SK-N-MC (cell line): ENCODE results near the gene BSPRY.
"Not testable (repeated sequence)": the region's sequence is repeated elsewhere in the genome, so short reads cannot be mapped to it uniquely, and the experiment has no call there.

Experiments
- DNase-seq: peaks from one replicate; pipeline ENCODE4 v3.0.0-alpha.2; 2011; ENCODE audit warnings: low read depth, low spot score
- H3K27ac ChIP-seq: fragments of 200-600 bp; sonication (generic); 2 replicates; pipeline ENCODE4 v1.5.1; 2016; ENCODE audit warnings: mixed run types
- H3K36me3 ChIP-seq: fragments of 200-600 bp; sonication (generic); 2 replicates; pipeline ENCODE4 v1.6.1; 2017; ENCODE audit warnings: antibody characterized with exemption, low read length, mixed read lengths; ENCODE audit not compliant: insufficient read depth
- H3K4me3 ChIP-seq: fragments of 200-600 bp; sonication (generic); 2 replicates; pipeline ENCODE4 v1.5.1; 2016
- H3K9ac ChIP-seq: fragments of 200-600 bp; sonication (generic); 2 replicates; pipeline ENCODE4 v1.8.0; 2017; ENCODE audit warnings: mixed run types, mixed read lengths; ENCODE audit not compliant: insufficient read length
- H3K9me3 ChIP-seq: fragments of 200-600 bp; sonication (generic); 2 replicates; pipeline ENCODE4 v1.6.1; 2017; ENCODE audit warnings: low read depth, mild to moderate bottlenecking, antibody characterized with exemption, low read length, moderate library complexity, mixed read lengths
- EZH2 ChIP-seq: fragments of 200-600 bp; sonication (generic); IDR thresholded peaks from one replicate; pipeline ENCODE4 v1.6.1; 2017; ENCODE audit warnings: antibody characterized with exemption
- FOXP2 ChIP-seq: optimal IDR thresholded peaks from 2 replicates; pipeline ENCODE3; 2011; ENCODE audit warnings: mild to moderate bottlenecking, moderate library complexity; ENCODE audit not compliant: insufficient read depth; ENCODE audit errors: extremely low read length, control extremely low read depth
- POLR2AphosphoS5 ChIP-seq: IDR thresholded peaks from 2 replicates; pipeline ENCODE4 v1.6.1; 2012; ENCODE audit warnings: mild to moderate bottlenecking, low read depth, low read length, borderline replicate concordance

The BSPRY gene

GRCh38 chr9:113360242-113360842 is 11.0 kb downstream of the BSPRY start:
- Histone ChIP-seq H3K27ac (no peak overlapping the region), H3K9ac (no peak overlapping the region), H3K9me3 (no peaks in the 10 kb centered on the region), H3K36me3 (no peaks in the 10 kb centered on the region), H3K4me3 (no peak overlapping the region)
- DNase-seq, result no peak
- no peak for TF ChIP-seq EZH2

- Histone ChIP-seq H3K9ac (no peak overlapping the region), H3K4me3 (no peak overlapping the region), H3K9me3 (no peaks in the 10 kb centered on the region), H3K36me3 (no peaks in the 10 kb centered on the region), H3K27ac (no peak overlapping the region)
- no peak for DNase-seq
- TF ChIP-seq POLR2AphosphoS5, result no peak
- TF ChIP-seq EZH2, result no peak
- no peak for TF ChIP-seq FOXP2
Measured at GRCh38 chr9:113361304-113362018, 12.1 kb downstream of the BSPRY start.

- no peak for DNase-seq
- TF ChIP-seq POLR2AphosphoS5, result no peak
- Histone ChIP-seq H3K4me3 (no peak overlapping the region), H3K9ac (no peak overlapping the region), H3K27ac (no peak overlapping the region), H3K36me3 (no peaks in the 10 kb centered on the region), H3K9me3 (no peaks in the 10 kb centered on the region)
Measured at GRCh38 chr9:113363336-113363735, 14.0 kb downstream of the BSPRY start.

GRCh38 chr9:113364951-113365350 is 15.6 kb downstream of the BSPRY start:
- no peak for DNase-seq
- no peak for TF ChIP-seq FOXP2
- TF ChIP-seq EZH2, result no peak
- no peak for TF ChIP-seq POLR2AphosphoS5
- no peak overlapping the region for H3K27ac ChIP-seq
- no peaks in the 10 kb centered on the region for H3K9me3 ChIP-seq
- H3K36me3 ChIP-seq, result no peaks in the 10 kb centered on the region
- H3K4me3 ChIP-seq, result no peak overlapping the region
- no peak overlapping the region for H3K9ac ChIP-seq

GRCh38 chr9:113365652-113366051 is 16.3 kb downstream of the BSPRY start:
- not testable (repeated sequence) for H3K4me3 ChIP-seq, H3K9ac ChIP-seq

GRCh38 chr9:113368348-113368981 is 19.1 kb downstream of the BSPRY start:
- no peak for DNase-seq
- H3K9me3 ChIP-seq, result no peaks in the 10 kb centered on the region
- TF ChIP-seq EZH2 (no peak), POLR2AphosphoS5 (no peak), FOXP2 (no peak)
- no peak overlapping the region for H3K4me3 ChIP-seq
- no peak overlapping the region for H3K9ac ChIP-seq
- H3K27ac ChIP-seq, result no peak overlapping the region
- no peaks in the 10 kb centered on the region for H3K36me3 ChIP-seq

More at GRCh38 chr9:113365652-113366051, 16.3 kb downstream of the BSPRY start:
- not testable (repeated sequence) for H3K36me3 ChIP-seq, DNase-seq, H3K27ac ChIP-seq, H3K9me3 ChIP-seq

GRCh38 chr9:113368982-113369854 is 19.9 kb downstream of the BSPRY start:
- no peak overlapping the region for H3K9ac ChIP-seq
- no peak for DNase-seq
- TF ChIP-seq POLR2AphosphoS5 (no peak), EZH2 (no peak), FOXP2 (no peak)
- no peaks in the 10 kb centered on the region for H3K9me3 ChIP-seq
- no peak overlapping the region for H3K27ac ChIP-seq
- H3K36me3 ChIP-seq, result no peaks in the 10 kb centered on the region
- H3K4me3 ChIP-seq, result no peak overlapping the region

- no peak for TF ChIP-seq POLR2AphosphoS5
- no peak for TF ChIP-seq EZH2
- TF ChIP-seq FOXP2, result no peak
Measured at GRCh38 chr9:113369855-113370140, 20.5 kb downstream of the BSPRY start.

More at GRCh38 chr9:113369855-113370140, 20.5 kb downstream of the BSPRY start:
- no peaks in the 10 kb centered on the region for H3K9me3 ChIP-seq
- DNase-seq, result no peak
- H3K9ac ChIP-seq, result no peak overlapping the region
- no peaks in the 10 kb centered on the region for H3K36me3 ChIP-seq
- H3K4me3 ChIP-seq, result no peak overlapping the region
- H3K27ac ChIP-seq, result no peak overlapping the region
